AG08396 (cell line): Measurements from ENCODE around the gene SOCS4.
"Not testable (repeated sequence)": the region's sequence is repeated elsewhere in the genome, so short reads cannot be mapped to it uniquely, and the experiment has no call there.

Experiments used
- DNase-seq: peaks from one replicate; pipeline ENCODE4 v3.0.0; 2012; ENCODE audit warnings: low spot score, mixed read lengths

The SOCS4 gene

GRCh38 chr14:55026793-55027561 lies at the start of gene SOCS4, which contains the start of gene WDHD1:
TSS of gene SOCS4 (plus strand) at chr14:55027236. CDS start at chr14:55043042, 15,806 bp downstream.
TSS of gene WDHD1 (minus strand) at chr14:55027099. CDS start at chr14:55026787, 312 bp downstream.
- peak; percentile 96 for DNase-seq

- no peak for DNase-seq
These were observed 48.0 kb upstream of the SOCS4 start for GRCh38 chr14:54979039-54979438.

- DNase-seq, result no peak
These were observed 45.3 kb upstream of the SOCS4 start for GRCh38 chr14:54981698-54982097.

GRCh38 chr14:54985156-54985555 lies 41.9 kb upstream of the SOCS4 start:
- DNase-seq, result no peak

- DNase-seq, result no peak
These were observed 26.7 kb upstream of the SOCS4 start for GRCh38 chr14:55000381-55000780.

- no peak for DNase-seq
These were observed 22.0 kb upstream of the SOCS4 start for GRCh38 chr14:55005071-55005470.

GRCh38 chr14:55015006-55015405 lies 12.0 kb upstream of the SOCS4 start:
- no peak for DNase-seq

- peak; percentile 20 for DNase-seq
These were observed 7.0 kb upstream of the SOCS4 start for GRCh38 chr14:55019968-55020554.

GRCh38 chr14:55024365-55024764 lies 2.7 kb upstream of the SOCS4 start:
- not testable (repeated sequence) for DNase-seq

- no peak for DNase-seq
These were observed 1.1 kb upstream of the SOCS4 start for GRCh38 chr14:55025948-55026347.

GRCh38 chr14:55026441-55026792 lies 619 bp upstream of the SOCS4 start:
- DNase-seq, result no peak

GRCh38 chr14:55028066-55028465 lies 1.0 kb downstream of the SOCS4 start:
- no peak for DNase-seq

- DNase-seq, result no peak
These were observed 1.4 kb downstream of the SOCS4 start for GRCh38 chr14:55028476-55028875.

- no peak for DNase-seq
These were observed 4.2 kb downstream of the SOCS4 start for GRCh38 chr14:55031190-55031589.

GRCh38 chr14:55037995-55038394 lies 11.0 kb downstream of the SOCS4 start:
- DNase-seq, result not testable (repeated sequence)

- DNase-seq, result no peak
These were observed 11.7 kb downstream of the SOCS4 start for GRCh38 chr14:55038708-55039107.

- no peak for DNase-seq
These were observed 16.5 kb downstream of the SOCS4 start for GRCh38 chr14:55043528-55043927.

- DNase-seq, result no peak
These were observed 18.1 kb downstream of the SOCS4 start for GRCh38 chr14:55045087-55045486.

GRCh38 chr14:55047301-55048053 lies 20.4 kb downstream of the SOCS4 start:
- DNase-seq, result no peak

- DNase-seq, result no peak
These were observed 21.9 kb downstream of the SOCS4 start for GRCh38 chr14:55048900-55049436.

GRCh38 chr14:55051165-55051422 lies 24.1 kb downstream of the SOCS4 start:
- no peak for DNase-seq

GRCh38 chr14:55051423-55052268 lies 24.6 kb downstream of the SOCS4 start, which contains the start of gene MAPK1IP1L:
TSS of gene MAPK1IP1L (plus strand) at chr14:55051647. CDS start at chr14:55061684, 10,037 bp downstream.
- peak; percentile 97 for DNase-seq
